ENCODE measurements around the gene ATL1. TPM values are rescaled to one million over a fixed set of nuclear protein-coding genes. Genes with fewer than 3 reads are reported as not detected.
"Not testable (repeated sequence)": the region's sequence is repeated elsewhere in the genome, so short reads cannot be mapped to it uniquely, and the experiment has no call there.

The ATL1 gene
- total and polyA plus RNA-seq, 2 of the 4 experiments (the other 2 are of a cell fraction) = 6.0 to 12.2 TPM

DNA sequence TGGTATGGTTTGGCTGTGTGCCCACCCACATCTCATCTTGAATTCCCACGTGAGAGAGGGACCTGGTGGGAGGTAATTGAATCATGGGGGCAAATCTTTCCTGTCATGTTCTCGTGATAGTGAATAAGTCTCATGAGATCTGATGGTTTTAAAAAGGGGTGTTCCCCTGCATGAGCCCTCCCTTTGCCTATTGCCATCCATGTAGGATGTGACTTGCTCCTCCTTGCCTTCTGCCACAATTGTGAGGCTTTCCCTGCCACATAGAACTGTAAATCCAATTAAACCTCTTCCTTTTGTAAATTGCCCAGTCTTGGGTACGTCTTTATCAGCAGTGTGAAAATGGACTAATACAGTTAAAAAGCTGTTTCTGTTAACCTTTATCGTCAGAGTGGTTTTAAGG lies 21.9 kb upstream of the ATL1 start:
- H2AFZ ChIP-seq (replicated peaks; ENCODE audit: low read length, poor library complexity); H3K27ac ChIP-seq (ENCODE audit: insufficient read depth, low read length); H3K56ac ChIP-seq (ENCODE audit: extremely low read depth, insufficient read depth, low read length); H3K36me3 ChIP-seq (ENCODE audit: control insufficient read depth, insufficient read depth, low read length); H3K9me1 ChIP-seq (ENCODE audit: insufficient read depth, low read length); H3K27me3 ChIP-seq (ENCODE audit: control insufficient read depth, insufficient read depth, low read length); H2AK9ac ChIP-seq (replicated peaks; ENCODE audit: low read depth, low read length, poor library complexity); ATAC-seq (ENCODE audit: low read depth); BruUV-seq (replicated peaks); H3K18ac ChIP-seq (ENCODE audit: low read depth, low read length); H3K4ac ChIP-seq (ENCODE audit: low read depth, low read length); H4K5ac ChIP-seq (ENCODE audit: low read depth, low read length); POLR2A ChIA-PET (ENCODE audit: unreplicated experiment); H3K4me3 ChIP-seq (ENCODE audit: insufficient read depth, low read depth, low read length); H3K9me3 ChIP-seq (ENCODE audit: control insufficient read depth, insufficient read depth, low read length); H2AK5ac ChIP-seq (ENCODE audit: low read depth, low read length); H3K9ac ChIP-seq (ENCODE audit: low read depth, low read length); H2BK120ac ChIP-seq (ENCODE audit: low read depth, low read length); H4K91ac ChIP-seq (ENCODE audit: insufficient read depth, low read depth, low read length); dilution Hi-C loops (cut with HindIII; ENCODE audit: low sequenced_read_pairs, unreplicated experiment); H3K23ac ChIP-seq (ENCODE audit: low read depth, low read length); H2BK15ac ChIP-seq (ENCODE audit: low read depth, low read length); H3K14ac ChIP-seq (replicated peaks; ENCODE audit: low read depth, low read length); in situ Hi-C loops (cut with MboI; ENCODE audit: low sequenced_read_pairs); H2BK20ac ChIP-seq (ENCODE audit: low read depth, low read length); H3K4me1 ChIP-seq (ENCODE audit: control insufficient read depth, insufficient read depth, low read length); H3K79me1 ChIP-seq (ENCODE audit: low read depth in 1 of 2, low read length in 2 of 2); CTCF ChIA-PET; H2BK5ac ChIP-seq (ENCODE audit: low read depth, low read length, poor library complexity, severe bottlenecking); DNase-seq; H4K20me1 ChIP-seq (ENCODE audit: insufficient read depth, low read length); H4K8ac ChIP-seq (ENCODE audit: low read depth in 2 of 2, low read length in 2 of 2); H3K4me2 ChIP-seq (ENCODE audit: low read depth, low read length): not testable (repeated sequence)
- intact Hi-C loops (cut with micrococcal nuclease) = loop anchor here (10.0 kb wide), 1 partner anchor 303 kb away; the partner anchor contains the start of gene SOS2
- no CpG with 5 or more reads among the region's 4 CpGs for WGBS, 2 experiments (ENCODE audit: extremely low coverage in 2 of 2, insufficient read length in 1 of 2)

All from IMR-90 (cell line).